Progenitor cell of endocrine pancreas (in vitro differentiated cells): Measurements from ENCODE around the gene ANKMY1. TPM values are rescaled to one million over a fixed set of nuclear protein-coding genes. Genes with fewer than 3 reads are reported as not detected.

Experiments used
- DNase-seq: peaks from one replicate; pipeline ENCODE4 v3.0.0; 2021; ENCODE audit warnings: low spot score; ENCODE audit not compliant: unreplicated experiment
- H3K27ac Mint-ChIP-seq: 2 replicates; pipeline ENCODE4 v1.8.0; 2021; ENCODE audit warnings: mild to moderate bottlenecking, moderate library complexity, mixed read lengths
- H3K27me3 Mint-ChIP-seq: 2 replicates; pipeline ENCODE4 v1.8.0; 2021; ENCODE audit warnings: mixed read lengths
- H3K36me3 Mint-ChIP-seq: 2 replicates; pipeline ENCODE4 v1.8.0; 2022; ENCODE audit warnings: mixed read lengths; ENCODE audit not compliant: insufficient read depth
- H3K4me1 Mint-ChIP-seq: 2 replicates; pipeline ENCODE4 v1.8.0; 2021; ENCODE audit warnings: low read depth, mixed read lengths
- H3K4me3 Mint-ChIP-seq: 2 replicates; pipeline ENCODE4 v1.8.0; 2021; ENCODE audit warnings: low read depth, mild to moderate bottlenecking, moderate library complexity, mixed read lengths
- H3K9me3 Mint-ChIP-seq: 2 replicates; pipeline ENCODE4 v1.8.0; 2021; ENCODE audit warnings: low read depth, mixed read lengths
- total RNA-seq: library from RNA; stranded (reverse); gene quantifications from 2 replicates; pipeline ENCODE4 v1.2.1, GENCODE V29; 2021
- TF ChIP-seq, protein P1 (sequence below): fragments of 200-600 bp; sonication (generic); IDR thresholded peaks from one replicate; pipeline ENCODE4 v1.5.0; 2021; ENCODE audit warnings: antibody characterized with exemption, mild to moderate bottlenecking; ENCODE audit not compliant: unreplicated experiment

Gene ANKMY1
- total RNA-seq, 1 donor from 2014 or later = 29.2 TPM

- TF ChIP-seq, protein P1, sequence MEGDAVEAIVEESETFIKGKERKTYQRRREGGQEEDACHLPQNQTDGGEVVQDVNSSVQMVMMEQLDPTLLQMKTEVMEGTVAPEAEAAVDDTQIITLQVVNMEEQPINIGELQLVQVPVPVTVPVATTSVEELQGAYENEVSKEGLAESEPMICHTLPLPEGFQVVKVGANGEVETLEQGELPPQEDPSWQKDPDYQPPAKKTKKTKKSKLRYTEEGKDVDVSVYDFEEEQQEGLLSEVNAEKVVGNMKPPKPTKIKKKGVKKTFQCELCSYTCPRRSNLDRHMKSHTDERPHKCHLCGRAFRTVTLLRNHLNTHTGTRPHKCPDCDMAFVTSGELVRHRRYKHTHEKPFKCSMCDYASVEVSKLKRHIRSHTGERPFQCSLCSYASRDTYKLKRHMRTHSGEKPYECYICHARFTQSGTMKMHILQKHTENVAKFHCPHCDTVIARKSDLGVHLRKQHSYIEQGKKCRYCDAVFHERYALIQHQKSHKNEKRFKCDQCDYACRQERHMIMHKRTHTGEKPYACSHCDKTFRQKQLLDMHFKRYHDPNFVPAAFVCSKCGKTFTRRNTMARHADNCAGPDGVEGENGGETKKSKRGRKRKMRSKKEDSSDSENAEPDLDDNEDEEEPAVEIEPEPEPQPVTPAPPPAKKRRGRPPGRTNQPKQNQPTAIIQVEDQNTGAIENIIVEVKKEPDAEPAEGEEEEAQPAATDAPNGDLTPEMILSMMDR = no peak
- H3K4me1 Mint-ChIP-seq = no peaks in the 10 kb centered on the region
- no peak overlapping the region for H3K27ac Mint-ChIP-seq
- H3K36me3 Mint-ChIP-seq = peaks cover 2% of the 10 kb centered on the region
- peak; percentile 6 for DNase-seq
- H3K9me3 Mint-ChIP-seq = no peaks in the 10 kb centered on the region
- H3K27me3 Mint-ChIP-seq = no peaks in the 10 kb centered on the region
- H3K4me3 Mint-ChIP-seq = no peak overlapping the region
Measured at GRCh38 chr2:240502430-240503121, 55.2 kb downstream of the ANKMY1 start.

- Mint-ChIP-seq H3K27ac (no peak overlapping the region), H3K4me1 (no peaks in the 10 kb centered on the region), H3K27me3 (no peaks in the 10 kb centered on the region), H3K9me3 (no peaks in the 10 kb centered on the region), H3K36me3 (peaks cover 5% of the 10 kb centered on the region), H3K4me3 (no peak overlapping the region)
- DNase-seq = peak; percentile 5
- TF ChIP-seq, protein P1 = no peak
Measured at GRCh38 chr2:240502059-240502429, 55.7 kb downstream of the ANKMY1 start.

GRCh38 chr2:240501531-240501991 lies 56.2 kb downstream of the ANKMY1 start:
- Mint-ChIP-seq H3K27ac (no peak overlapping the region), H3K9me3 (no peaks in the 10 kb centered on the region), H3K4me3 (no peak overlapping the region), H3K27me3 (no peaks in the 10 kb centered on the region), H3K4me1 (no peaks in the 10 kb centered on the region), H3K36me3 (peaks cover 5% of the 10 kb centered on the region)
- TF ChIP-seq, protein P1 = no peak
- DNase-seq = no peak

DNA sequence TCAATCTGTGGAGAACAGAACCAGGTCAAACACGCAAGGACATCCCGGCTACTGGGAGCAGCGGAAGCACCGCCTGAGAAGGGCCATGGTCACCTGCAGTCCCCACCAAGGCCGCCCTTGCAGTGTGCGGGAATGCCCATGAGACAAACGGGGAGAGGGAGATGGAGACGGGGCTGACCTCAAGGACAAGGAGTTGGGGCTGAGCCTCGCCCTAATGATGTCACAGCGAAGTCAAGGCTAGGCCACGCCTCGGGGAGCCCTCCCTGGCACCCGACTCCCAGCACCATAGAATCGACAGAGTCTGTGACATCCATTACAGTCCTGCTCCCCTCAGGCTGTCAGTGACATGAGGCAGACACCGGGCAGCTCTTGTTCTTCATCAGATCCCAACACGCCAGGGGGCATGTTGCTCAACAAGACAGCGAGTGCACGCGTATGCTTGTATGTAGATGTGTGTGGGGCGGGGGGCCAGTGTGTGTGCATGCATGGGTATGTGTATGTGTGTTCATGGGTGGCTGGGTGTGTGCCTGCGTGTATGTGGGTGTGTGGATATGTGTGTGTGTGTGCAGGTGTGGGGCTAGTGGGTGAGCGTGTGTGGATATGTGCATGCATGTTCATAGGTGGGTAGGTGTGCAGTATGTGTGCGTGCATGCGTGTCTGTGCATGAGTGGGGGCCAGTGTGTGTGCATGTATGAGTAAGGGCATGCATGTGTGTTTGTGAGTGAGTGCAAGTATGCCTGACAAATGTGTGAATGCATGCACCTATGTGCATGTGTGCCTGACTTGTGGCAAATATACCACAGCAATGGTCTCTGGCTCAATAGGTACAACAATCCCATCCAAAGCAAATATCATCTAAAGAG lies 57.0 kb downstream of the ANKMY1 start:
- H3K4me3 Mint-ChIP-seq = no peak overlapping the region
- TF ChIP-seq, protein P1 = no peak
- H3K9me3 Mint-ChIP-seq = peaks cover under 1% of the 10 kb centered on the region
- peak overlapping the region; percentile 31 for H3K27ac Mint-ChIP-seq
- H3K27me3 Mint-ChIP-seq = no peaks in the 10 kb centered on the region
- H3K36me3 Mint-ChIP-seq = peaks cover 7% of the 10 kb centered on the region
- DNase-seq = no peak
- H3K4me1 Mint-ChIP-seq = no peaks in the 10 kb centered on the region
